GM12878 (cell line): ENCODE data around the gene FAM25G. TPM values are rescaled to one million over a fixed set of nuclear protein-coding genes. Genes with fewer than 3 reads are reported as not detected.
A peak's percentile ranks its signal among the peaks of the same experiment; 100 is the strongest.

ENCODE experiments used
- ATAC-seq: fragments of 200-7000 bp; cut with Tn5 transposase; 3 replicates; pipeline ENCODE4 v1.9.1; 2020; ENCODE audit warnings: mild to moderate bottlenecking, moderate library complexity
- BruUV-seq: library from RNA; stranded (reverse); fragments of 400-500 nt; replicated peaks from 2 replicates; lab custom pipeline; 2021; lab: Mats Ljungman, UMichigan
- CTCF ChIA-PET: fragments of 300-600 bp; sonication (Branson Sonifier 250); formaldehyde crosslinking; extraction: SDS; loops from one replicate; lab custom pipeline; 2021; ENCODE audit warnings: inconsistent platforms; lab: Yijun Ruan, JAX
- POLR2A ChIA-PET: fragments of 350-600 bp; formaldehyde crosslinking; extraction: SDS; loops from one replicate; lab custom pipeline; 2021; ENCODE audit warnings: inconsistent platforms; lab: Charles Lee
- RAD21 ChIA-PET: fragments of 300-600 bp; sonication (Branson Sonifier 250); formaldehyde crosslinking; loops from one replicate; lab custom pipeline; 2023; ENCODE audit warnings: antibody characterized with exemption; ENCODE audit not compliant: unreplicated experiment; lab: Charles Lee
- SMC1A ChIA-PET: fragments of 300-600 bp; sonication (Branson Sonifier 250); formaldehyde crosslinking; loops from one replicate; lab custom pipeline; 2023; ENCODE audit not compliant: unreplicated experiment, uncharacterized antibody; lab: Charles Lee
- DNase-seq: peaks from one replicate; pipeline ENCODE4 v3.0.0-alpha.2; 2011; ENCODE audit warnings: low read depth, low spot score
- FAIRE-seq: peaks from 3 replicates; lab custom pipeline; 2011; peaks lifted over from hg19 to GRCh38; lab: Jason Lieb, UNC
- H2AFZ ChIP-seq: 2 replicates; pipeline ENCODE4 v1.6.0; 2011; ENCODE audit warnings: low read depth, low read length, control low read depth; ENCODE audit not compliant: control insufficient read depth
- H3K27ac ChIP-seq: 2 replicates; pipeline ENCODE4 v1.5.1; 2011; ENCODE audit warnings: control low read depth; ENCODE audit not compliant: control insufficient read depth, insufficient read depth
- H3K27me3 ChIP-seq, 2 experiments: replicated peaks in 1 of 2; 2 replicates each; pipeline versions ENCODE4 v1.6.0 to v1.6.1; 2011; ENCODE audit warnings: low read length in 1 of 2; ENCODE audit not compliant: control insufficient read depth in 2 of 2, insufficient read depth in 2 of 2
- H3K36me3 ChIP-seq, 2 experiments: 2 replicates each; pipeline ENCODE4 v1.5.1; 2011; ENCODE audit warnings: low read length in 1 of 2; ENCODE audit not compliant: control insufficient read depth in 2 of 2, insufficient read depth in 2 of 2
- H3K4me1 ChIP-seq: 2 replicates; pipeline ENCODE4 v1.6.1; 2011; ENCODE audit warnings: mild to moderate bottlenecking, low read length, moderate library complexity, mixed read lengths; ENCODE audit not compliant: control insufficient read depth, insufficient read depth
- H3K4me2 ChIP-seq: 2 replicates; pipeline ENCODE4 v1.6.0; 2011; ENCODE audit warnings: control low read depth; ENCODE audit not compliant: control insufficient read depth, insufficient read depth
- H3K4me3 ChIP-seq: fragments of 200-600 bp; sonication (generic); 2 replicates; pipeline ENCODE4 v1.5.1; 2016
- H3K79me2 ChIP-seq: 2 replicates; pipeline ENCODE4 v1.6.0; 2011; ENCODE audit warnings: low read length; ENCODE audit not compliant: control insufficient read depth, insufficient read depth
- H3K9ac ChIP-seq: 2 replicates; pipeline ENCODE4 v1.8.0; 2011; ENCODE audit warnings: low read length, control low read depth, mixed read lengths; ENCODE audit not compliant: control insufficient read depth, insufficient read depth
- H3K9me3 ChIP-seq: replicated peaks from 3 replicates; pipeline ENCODE4 v1.5.1; 2011; ENCODE audit warnings: mild to moderate bottlenecking, low read length; ENCODE audit not compliant: control insufficient read depth, insufficient read depth
- H4K20me1 ChIP-seq: 2 replicates; pipeline ENCODE4 v1.6.0; 2011; ENCODE audit not compliant: control insufficient read depth, insufficient read depth
- BCL11A ChIP-seq: IDR thresholded peaks from 2 replicates; pipeline ENCODE4 v1.6.1; 2011; ENCODE audit warnings: low read depth, low read length
- BCL3 ChIP-seq: IDR thresholded peaks from 2 replicates; pipeline ENCODE4 v1.6.1; 2011; ENCODE audit warnings: borderline replicate concordance, low read depth, mild to moderate bottlenecking, moderate library complexity, low read length; ENCODE audit not compliant: insufficient read depth, poor library complexity, severe bottlenecking
- EGR1 ChIP-seq, 2 experiments: IDR thresholded peaks; 1 replicate in 1 of 2; 2 replicates in 1 of 2; pipeline ENCODE4 v1.6.1; 2011 to 2012; ENCODE audit warnings: low read depth in 2 of 2, low read length in 2 of 2, borderline replicate concordance in 1 of 2, mild to moderate bottlenecking in 1 of 2, moderate library complexity in 1 of 2
- IKZF2 ChIP-seq, 2 experiments: fragments of 450-650 bp; IDR thresholded peaks; 2 replicates each; pipeline ENCODE4 v1.6.1; 2017; ENCODE audit warnings: mild to moderate bottlenecking in 2 of 2, moderate library complexity in 2 of 2
- RBBP5 ChIP-seq: fragments of 200-600 bp; sonication (generic); conservative IDR thresholded peaks from 2 replicates; pipeline ENCODE4 v1.6.1; 2016
- RUNX3 ChIP-seq: IDR thresholded peaks from 2 replicates; pipeline ENCODE4 v1.6.1; 2012; ENCODE audit warnings: low read length, inconsistent platforms
- SPI1 ChIP-seq: IDR thresholded peaks from 2 replicates; pipeline ENCODE4 v1.6.1; 2011; ENCODE audit warnings: low read depth, mild to moderate bottlenecking, low read length, moderate library complexity, borderline replicate concordance; ENCODE audit not compliant: insufficient read depth
- YY1 ChIP-seq: IDR thresholded peaks from 2 replicates; pipeline ENCODE4 v1.6.1; 2011; ENCODE audit warnings: low read depth, mild to moderate bottlenecking, low read length
- WGBS: methylation state at CpG from one replicate; pipeline ENCODE4 v1.1.6; 2016; ENCODE audit warnings: low lambda C conversion rate; ENCODE audit not compliant: insufficient replicate concordance, insufficient coverage; ENCODE audit errors: missing lambda C conversion rate; 5-methylcytosine and 5-hydroxymethylcytosine counted together
- in situ Hi-C: fragments of 300-500 bp; cut with MboI; formaldehyde crosslinking; loops from 9 replicates; pipeline ENCODE4 v1.14.3; 2018; ENCODE audit warnings: mixed read lengths
- intact Hi-C: fragments of 100-400 bp; cut with micrococcal nuclease; formaldehyde crosslinking; loops from one replicate; pipeline ENCODE4 v1.14.2; 2022; ENCODE audit not compliant: unreplicated experiment
- polyA plus RNA-seq, 11 experiments: library from polyadenylated mRNA; depleted of rRNA in 4 of 11; unstranded in 6 of 11; stranded (reverse) in 5 of 11; fragments of >200 nt; fragmentation: Nextera tagmentation in 4 of 11; fragmentation: Illumina TruSeq in 1 of 11; extraction: Ambion mirVana in 4 of 11; extraction: Trizol in 1 of 11; gene quantifications; 1 replicate in 1 of 11; 2 replicates in 10 of 11; pipeline versions ENCODE4 v1.2.1 to v1.2.3, GENCODE V29; 2011 to 2016; ENCODE audit warnings: inconsistent platforms in 2 of 11, missing spikeins in 2 of 11, low read depth in 1 of 11
- total RNA-seq, 4 experiments: library from RNA; depleted of rRNA in 3 of 4; stranded (reverse); fragments of >200 nt in 3 of 4; fragmentation: Illumina TruSeq in 1 of 4; extraction: Trizol in 1 of 4; gene quantifications; 2 replicates each; pipeline versions ENCODE4 v1.2.1 to v1.2.3, GENCODE V29; 2013 to 2021
- TF ChIP-seq, protein P1 (sequence below): fragments of 450-650 bp; formaldehyde crosslinking; IDR thresholded peaks from 2 replicates; pipeline ENCODE4 v1.4.0; 2020; ENCODE audit warnings: mild to moderate bottlenecking, moderate library complexity
- TF ChIP-seq, protein P2 (sequence below): fragments of 450-650 bp; formaldehyde crosslinking; IDR thresholded peaks from 2 replicates; pipeline ENCODE4 v1.5.0; 2022; ENCODE audit warnings: mild to moderate bottlenecking, missing genetic modification characterization

Gene FAM25G
- total and polyA plus RNA-seq, 10 of the 15 experiments (the other 5 are each of a cell fraction or from before 2014, with no cell fraction given) = not detected

DNA sequence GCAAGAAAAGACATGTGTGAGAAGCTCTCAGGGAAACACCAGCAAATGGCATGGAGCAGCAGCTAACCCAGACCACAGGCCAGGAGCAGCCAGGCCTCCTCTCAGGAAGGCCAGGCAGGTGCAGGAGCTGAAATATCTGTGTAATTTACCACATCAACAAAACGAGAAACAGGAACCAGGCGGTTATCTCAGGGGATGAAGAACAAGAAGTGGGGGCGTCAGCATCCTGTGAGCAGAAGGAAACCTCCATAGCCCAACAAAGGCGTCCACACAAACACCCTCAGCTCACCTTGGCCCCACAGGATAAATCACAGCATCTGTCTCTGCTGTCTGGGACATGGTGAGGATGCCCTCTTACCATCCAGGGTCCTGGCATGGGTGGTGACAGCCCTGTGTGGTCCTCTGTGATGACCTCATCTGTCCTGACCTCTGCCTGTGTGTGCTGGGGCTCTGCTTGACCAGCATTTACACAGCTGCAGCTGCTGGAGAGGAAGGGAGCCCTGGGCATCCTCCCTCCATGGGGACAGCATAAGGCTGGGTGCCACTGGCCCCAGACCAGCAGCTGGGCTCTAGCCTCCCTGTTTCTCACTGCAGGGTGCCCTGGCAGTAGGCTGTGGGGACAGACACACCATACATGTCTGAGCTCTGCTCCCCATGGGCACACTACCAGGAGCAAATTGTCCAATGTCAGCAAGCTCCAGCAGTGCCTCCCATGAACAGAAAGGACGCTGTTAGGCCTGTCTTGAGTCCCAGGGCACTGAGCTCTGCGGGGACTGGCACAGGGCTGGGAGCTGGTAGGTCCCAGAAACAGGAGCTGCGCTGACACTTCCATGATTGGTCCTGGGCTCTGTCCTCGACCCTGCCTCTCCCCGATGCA lies 42.2 kb downstream of the FAM25G start:
- H3K79me2 ChIP-seq = no peaks in the 10 kb centered on the region
- TF ChIP-seq RBBP5 (no peak), YY1 (no peak), BCL11A (no peak), SPI1 (peak; percentile 16; the same call in 1 of the 2 replicates), EGR1 (IDR thresholded peaks at IDR 0.05; ENCODE audit: borderline replicate concordance in 1 of 2, low read depth in 2 of 2, low read length in 2 of 2) (no peak), BCL3 (no peak), RUNX3 (peak; percentile 32; the same call in 1 of the 2 replicates), IKZF2 (IDR thresholded peaks at IDR 0.05) (no peak)
- TF ChIP-seq, protein P1, sequence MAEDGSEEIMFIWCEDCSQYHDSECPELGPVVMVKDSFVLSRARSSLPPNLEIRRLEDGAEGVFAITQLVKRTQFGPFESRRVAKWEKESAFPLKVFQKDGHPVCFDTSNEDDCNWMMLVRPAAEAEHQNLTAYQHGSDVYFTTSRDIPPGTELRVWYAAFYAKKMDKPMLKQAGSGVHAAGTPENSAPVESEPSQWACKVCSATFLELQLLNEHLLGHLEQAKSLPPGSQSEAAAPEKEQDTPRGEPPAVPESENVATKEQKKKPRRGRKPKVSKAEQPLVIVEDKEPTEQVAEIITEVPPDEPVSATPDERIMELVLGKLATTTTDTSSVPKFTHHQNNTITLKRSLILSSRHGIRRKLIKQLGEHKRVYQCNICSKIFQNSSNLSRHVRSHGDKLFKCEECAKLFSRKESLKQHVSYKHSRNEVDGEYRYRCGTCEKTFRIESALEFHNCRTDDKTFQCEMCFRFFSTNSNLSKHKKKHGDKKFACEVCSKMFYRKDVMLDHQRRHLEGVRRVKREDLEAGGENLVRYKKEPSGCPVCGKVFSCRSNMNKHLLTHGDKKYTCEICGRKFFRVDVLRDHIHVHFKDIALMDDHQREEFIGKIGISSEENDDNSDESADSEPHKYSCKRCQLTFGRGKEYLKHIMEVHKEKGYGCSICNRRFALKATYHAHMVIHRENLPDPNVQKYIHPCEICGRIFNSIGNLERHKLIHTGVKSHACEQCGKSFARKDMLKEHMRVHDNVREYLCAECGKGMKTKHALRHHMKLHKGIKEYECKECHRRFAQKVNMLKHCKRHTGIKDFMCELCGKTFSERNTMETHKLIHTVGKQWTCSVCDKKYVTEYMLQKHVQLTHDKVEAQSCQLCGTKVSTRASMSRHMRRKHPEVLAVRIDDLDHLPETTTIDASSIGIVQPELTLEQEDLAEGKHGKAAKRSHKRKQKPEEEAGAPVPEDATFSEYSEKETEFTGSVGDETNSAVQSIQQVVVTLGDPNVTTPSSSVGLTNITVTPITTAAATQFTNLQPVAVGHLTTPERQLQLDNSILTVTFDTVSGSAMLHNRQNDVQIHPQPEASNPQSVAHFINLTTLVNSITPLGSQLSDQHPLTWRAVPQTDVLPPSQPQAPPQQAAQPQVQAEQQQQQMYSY = no peak
- TF ChIP-seq, protein P2, sequence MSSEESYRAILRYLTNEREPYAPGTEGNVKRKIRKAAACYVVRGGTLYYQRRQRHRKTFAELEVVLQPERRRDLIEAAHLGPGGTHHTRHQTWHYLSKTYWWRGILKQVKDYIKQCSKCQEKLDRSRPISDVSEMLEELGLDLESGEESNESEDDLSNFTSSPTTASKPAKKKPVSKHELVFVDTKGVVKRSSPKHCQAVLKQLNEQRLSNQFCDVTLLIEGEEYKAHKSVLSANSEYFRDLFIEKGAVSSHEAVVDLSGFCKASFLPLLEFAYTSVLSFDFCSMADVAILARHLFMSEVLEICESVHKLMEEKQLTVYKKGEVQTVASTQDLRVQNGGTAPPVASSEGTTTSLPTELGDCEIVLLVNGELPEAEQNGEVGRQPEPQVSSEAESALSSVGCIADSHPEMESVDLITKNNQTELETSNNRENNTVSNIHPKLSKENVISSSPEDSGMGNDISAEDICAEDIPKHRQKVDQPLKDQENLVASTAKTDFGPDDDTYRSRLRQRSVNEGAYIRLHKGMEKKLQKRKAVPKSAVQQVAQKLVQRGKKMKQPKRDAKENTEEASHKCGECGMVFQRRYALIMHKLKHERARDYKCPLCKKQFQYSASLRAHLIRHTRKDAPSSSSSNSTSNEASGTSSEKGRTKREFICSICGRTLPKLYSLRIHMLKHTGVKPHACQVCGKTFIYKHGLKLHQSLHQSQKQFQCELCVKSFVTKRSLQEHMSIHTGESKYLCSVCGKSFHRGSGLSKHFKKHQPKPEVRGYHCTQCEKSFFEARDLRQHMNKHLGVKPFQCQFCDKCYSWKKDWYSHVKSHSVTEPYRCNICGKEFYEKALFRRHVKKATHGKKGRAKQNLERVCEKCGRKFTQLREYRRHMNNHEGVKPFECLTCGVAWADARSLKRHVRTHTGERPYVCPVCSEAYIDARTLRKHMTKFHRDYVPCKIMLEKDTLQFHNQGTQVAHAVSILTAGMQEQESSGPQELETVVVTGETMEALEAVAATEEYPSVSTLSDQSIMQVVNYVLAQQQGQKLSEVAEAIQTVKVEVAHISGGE (CRISPR knock-in tag) = no peak
- TF ChIP-seq, all 136 proteins: peak for 2
- SMC1A ChIA-PET = interaction anchor here (0.7 to 1.0 kb wide), 2 partner anchors 9 to 12 kb away, joined by 3 to 4 read pairs; no protein-coding TSS in a partner anchor
- H3K4me3 ChIP-seq = no peak overlapping the region
- 19% methylated on average over 9 of the region's 9 CpGs for WGBS
- RAD21 ChIA-PET = no interaction called here
- H3K27ac ChIP-seq = no peak overlapping the region
- H3K4me2 ChIP-seq = no peak overlapping the region
- no peaks in the 10 kb centered on the region for H3K4me1 ChIP-seq
- no peaks in the 10 kb centered on the region for H3K36me3 ChIP-seq
- no peak overlapping the region for H3K9ac ChIP-seq
- DNase-seq (no peak), FAIRE-seq (no peak), ATAC-seq (peak; percentile 25; the same call in 2 of the 3 replicates)
- no TSS peak for BruUV-seq
- in situ Hi-C loops (no loop called here), intact Hi-C loops (no loop called here)
- H2AFZ ChIP-seq = no peak overlapping the region
- CTCF ChIA-PET = no interaction called here
- no peaks in the 10 kb centered on the region for H4K20me1 ChIP-seq
- H3K9me3 ChIP-seq = no peaks in the 10 kb centered on the region; the same call in 2 of the 3 replicates
- POLR2A ChIA-PET = no interaction called here
- H3K27me3 ChIP-seq = peaks cover 0 to 8% of the 10 kb centered on the region in 2 experiments; a peak in 3 of 4 replicates
